22Rv1 (cell line): ENCODE data around the gene ZNF622.

ENCODE experiments used
- ZFX ChIP-seq: fragments of 450-650 bp; IDR thresholded peaks from 2 replicates; pipeline ENCODE4 v1.6.1; 2017; ENCODE audit warnings: antibody characterized with exemption, borderline replicate concordance
- TF ChIP-seq, protein P1 (sequence below): fragments of 450-650 bp; IDR thresholded peaks from 2 replicates; pipeline ENCODE4 v1.5.1; 2017; ENCODE audit warnings: mild to moderate bottlenecking

DNA sequence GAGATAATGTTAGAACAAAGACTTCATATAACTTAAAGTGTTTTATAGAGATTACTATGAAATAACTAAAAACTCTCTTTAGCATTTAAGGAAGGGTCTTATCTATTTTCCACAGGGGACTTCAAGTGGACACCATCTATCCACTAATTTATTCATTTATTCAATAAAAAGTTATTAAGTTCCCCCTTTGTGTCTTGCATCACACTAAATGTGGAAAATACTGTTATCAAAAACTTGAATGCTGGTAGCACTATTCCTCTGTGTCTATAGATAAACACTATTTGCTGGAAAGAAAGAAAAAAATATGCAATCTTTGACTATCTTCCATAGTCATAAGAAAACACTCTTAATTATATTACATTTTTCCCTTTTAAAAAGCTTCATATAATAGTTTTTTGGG is 20.1 kb upstream of the ZNF622 start:
- TF ChIP-seq, protein P1, sequence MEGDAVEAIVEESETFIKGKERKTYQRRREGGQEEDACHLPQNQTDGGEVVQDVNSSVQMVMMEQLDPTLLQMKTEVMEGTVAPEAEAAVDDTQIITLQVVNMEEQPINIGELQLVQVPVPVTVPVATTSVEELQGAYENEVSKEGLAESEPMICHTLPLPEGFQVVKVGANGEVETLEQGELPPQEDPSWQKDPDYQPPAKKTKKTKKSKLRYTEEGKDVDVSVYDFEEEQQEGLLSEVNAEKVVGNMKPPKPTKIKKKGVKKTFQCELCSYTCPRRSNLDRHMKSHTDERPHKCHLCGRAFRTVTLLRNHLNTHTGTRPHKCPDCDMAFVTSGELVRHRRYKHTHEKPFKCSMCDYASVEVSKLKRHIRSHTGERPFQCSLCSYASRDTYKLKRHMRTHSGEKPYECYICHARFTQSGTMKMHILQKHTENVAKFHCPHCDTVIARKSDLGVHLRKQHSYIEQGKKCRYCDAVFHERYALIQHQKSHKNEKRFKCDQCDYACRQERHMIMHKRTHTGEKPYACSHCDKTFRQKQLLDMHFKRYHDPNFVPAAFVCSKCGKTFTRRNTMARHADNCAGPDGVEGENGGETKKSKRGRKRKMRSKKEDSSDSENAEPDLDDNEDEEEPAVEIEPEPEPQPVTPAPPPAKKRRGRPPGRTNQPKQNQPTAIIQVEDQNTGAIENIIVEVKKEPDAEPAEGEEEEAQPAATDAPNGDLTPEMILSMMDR = no peak
- TF ChIP-seq ZFX = no peak
